ENCODE data around the gene PRICKLE1.

The PRICKLE1 gene

DNA sequence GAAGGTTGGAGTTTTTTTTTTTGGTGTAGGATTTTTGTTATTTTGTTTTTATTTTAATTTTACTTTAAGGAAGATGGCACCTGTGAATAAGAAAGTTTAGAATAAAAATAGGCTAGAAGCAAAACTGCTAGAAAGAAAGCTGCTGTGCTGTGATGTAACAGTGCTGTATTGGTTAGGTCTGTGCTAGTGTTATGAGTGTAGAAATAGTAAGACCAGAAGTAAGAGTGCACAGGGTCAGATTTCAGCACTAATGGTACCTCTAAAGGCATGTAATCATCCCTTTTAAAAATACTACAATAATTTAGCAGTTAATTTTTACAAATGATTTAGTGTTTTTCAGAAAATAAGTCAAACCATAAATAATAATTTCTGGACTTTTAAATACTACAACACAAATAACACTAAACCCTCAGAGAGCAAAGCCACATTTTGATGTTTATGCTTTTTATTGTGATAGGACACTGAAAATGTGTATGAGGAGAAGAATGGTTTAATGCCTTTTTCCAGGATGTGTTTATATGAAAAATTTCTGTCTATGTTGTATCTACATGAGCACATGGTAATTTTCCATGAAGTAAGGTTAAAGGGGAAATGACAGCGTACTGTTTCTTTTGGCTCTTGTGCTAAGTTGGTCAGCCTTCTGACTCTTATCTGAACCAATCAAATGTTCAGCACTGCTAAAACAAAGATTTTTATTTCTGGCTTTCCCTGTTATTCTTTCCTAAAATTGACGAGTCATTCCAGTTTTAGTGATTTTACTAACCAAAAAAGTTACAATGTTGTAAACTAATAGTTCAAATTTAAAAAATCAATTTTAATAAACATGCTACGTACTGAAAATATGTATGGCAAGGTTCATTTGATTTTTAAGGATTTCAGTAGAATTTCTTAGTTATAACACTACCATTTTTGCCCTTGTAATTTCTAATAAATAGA is 167.4 kb downstream of the PRICKLE1 start:
- no peak overlapping the region for H3K27ac ChIP-seq
- no peak overlapping the region for H3K4me3 ChIP-seq

DNA sequence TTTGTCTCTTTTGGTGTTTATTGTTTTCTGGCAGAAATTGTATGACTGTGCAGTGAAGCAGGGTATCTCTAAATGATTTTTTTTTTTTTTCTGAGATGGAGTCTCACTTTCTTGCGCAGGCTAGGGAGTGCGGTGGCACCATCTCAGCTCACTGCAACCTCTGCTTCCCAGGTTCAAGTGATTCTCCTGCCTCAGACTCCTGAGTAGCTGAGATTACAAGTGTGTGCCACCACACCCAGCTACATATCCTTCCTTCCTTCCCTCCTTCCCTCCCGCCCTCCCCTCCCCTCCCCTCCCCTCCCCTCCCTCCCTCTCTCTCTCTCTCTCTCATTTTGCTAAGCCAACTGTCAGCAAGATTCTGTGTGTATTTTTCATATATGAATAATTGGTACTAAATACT is 169.2 kb downstream of the PRICKLE1 start:
- Histone ChIP-seq H3K27ac (no peak overlapping the region), H3K4me3 (no peak overlapping the region)

DNA sequence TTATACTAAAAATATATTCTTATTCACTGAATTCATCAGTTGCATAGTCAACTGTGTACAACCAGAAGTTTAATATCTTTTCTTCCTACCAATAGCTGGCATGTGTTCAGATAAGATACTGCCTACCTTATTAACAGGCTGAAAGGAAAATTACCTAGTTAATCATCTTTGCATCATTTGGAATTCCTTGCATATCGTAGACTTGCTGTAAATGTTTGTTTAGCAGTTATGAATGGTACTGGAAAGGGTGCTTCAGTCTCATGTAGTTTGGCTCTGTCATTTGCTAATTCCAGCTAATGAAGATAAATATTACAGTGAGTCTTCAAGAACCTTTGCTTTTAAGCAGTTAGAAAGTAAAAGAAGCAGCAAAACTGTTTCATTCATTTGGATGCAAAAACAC is 179.2 kb downstream of the PRICKLE1 start:
- H3K27ac ChIP-seq, result no peak overlapping the region
- no peak overlapping the region for H3K4me3 ChIP-seq

DNA sequence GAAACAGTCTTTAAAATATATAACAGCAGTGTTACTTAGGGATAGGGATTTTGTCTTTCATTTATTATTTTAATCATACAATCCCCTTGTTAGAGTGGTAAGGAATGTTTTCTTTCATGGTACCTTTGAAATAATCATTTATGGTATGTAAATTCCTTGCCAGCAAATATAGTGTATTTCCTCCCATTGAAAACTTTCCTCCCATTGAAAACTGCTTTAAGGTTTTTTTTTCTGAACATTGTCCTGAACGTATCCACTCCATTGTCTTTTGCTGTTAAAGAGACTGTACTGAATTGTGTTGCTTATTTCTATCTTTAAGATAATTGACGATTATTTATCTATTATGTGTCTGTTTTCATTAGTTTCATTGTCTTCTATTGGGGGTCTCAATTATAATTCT is 180.1 kb downstream of the PRICKLE1 start:
- no peak overlapping the region for H3K4me3 ChIP-seq
- H3K27ac ChIP-seq, result no peak overlapping the region

DNA sequence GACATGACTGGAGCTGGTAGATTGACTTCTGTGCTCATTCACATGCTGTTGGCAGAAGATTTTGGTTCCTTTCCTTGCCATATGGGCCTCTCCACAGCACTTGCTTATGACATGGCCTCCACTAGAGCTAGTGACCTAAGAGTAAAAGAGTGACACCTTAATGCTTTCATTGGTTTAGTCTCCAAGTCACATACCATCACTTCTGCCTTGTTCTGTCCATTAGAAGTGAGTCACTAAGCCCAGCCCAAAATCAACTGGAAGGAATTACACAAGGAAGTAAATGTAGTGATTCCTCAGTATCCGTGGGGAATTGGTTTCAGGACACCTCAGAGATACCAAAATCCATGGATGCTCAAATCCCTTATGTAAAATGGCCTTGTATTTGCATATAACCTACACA is 182.2 kb downstream of the PRICKLE1 start:
- Histone ChIP-seq H3K4me3 (no peak overlapping the region), H3K27ac (no peak overlapping the region)
